ENCODE measurements around the gene ATG10.
"Not testable (repeated sequence)": the region's sequence is repeated elsewhere in the genome, so short reads cannot be mapped to it uniquely, and the experiment has no call there.

ATG10 gene

DNA sequence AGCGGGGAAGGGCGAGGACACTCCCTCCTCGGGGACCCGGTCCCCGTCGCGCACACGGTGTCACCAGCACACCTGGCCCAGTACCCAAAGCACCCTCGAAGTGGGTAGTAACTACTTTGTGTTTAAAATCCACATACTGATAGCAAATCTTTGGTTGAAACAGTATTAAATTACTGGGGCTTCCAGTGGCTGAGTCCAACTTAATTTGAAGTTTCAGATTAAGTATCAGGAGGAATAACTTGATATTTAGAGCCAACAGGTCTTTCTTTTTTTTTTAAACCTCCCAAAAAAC, 615 bp downstream of the ATG10 start:
- peak overlapping the region; percentile 94 for H3K4me2 ChIP-seq (ENCODE audit: low read length)

DNA sequence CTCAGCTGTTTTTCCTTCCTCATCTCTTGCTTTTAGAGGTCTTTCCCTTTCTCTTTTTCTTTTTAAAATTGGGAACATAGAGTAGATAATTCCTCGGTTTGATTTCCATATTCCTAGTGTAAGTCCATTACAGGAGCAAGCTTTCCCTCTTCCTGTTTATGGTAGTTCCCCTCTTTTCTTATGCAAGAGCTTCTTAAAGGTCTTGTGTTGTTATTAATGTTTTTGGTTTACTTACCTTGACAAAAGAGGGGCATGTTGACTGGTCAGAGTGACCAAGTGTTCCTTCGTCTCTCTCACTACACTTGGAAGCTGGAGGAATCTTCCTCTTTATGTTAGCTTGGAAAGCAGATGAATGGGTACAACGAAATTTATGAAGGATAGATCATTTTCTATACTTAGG, 8.3 kb downstream of the ATG10 start:
- no peak for TF ChIP-seq EZH2 (IDR thresholded peaks at IDR 0.05; ENCODE audit: borderline replicate concordance, low read length)
- TF ChIP-seq, protein P1, sequence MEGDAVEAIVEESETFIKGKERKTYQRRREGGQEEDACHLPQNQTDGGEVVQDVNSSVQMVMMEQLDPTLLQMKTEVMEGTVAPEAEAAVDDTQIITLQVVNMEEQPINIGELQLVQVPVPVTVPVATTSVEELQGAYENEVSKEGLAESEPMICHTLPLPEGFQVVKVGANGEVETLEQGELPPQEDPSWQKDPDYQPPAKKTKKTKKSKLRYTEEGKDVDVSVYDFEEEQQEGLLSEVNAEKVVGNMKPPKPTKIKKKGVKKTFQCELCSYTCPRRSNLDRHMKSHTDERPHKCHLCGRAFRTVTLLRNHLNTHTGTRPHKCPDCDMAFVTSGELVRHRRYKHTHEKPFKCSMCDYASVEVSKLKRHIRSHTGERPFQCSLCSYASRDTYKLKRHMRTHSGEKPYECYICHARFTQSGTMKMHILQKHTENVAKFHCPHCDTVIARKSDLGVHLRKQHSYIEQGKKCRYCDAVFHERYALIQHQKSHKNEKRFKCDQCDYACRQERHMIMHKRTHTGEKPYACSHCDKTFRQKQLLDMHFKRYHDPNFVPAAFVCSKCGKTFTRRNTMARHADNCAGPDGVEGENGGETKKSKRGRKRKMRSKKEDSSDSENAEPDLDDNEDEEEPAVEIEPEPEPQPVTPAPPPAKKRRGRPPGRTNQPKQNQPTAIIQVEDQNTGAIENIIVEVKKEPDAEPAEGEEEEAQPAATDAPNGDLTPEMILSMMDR (IDR thresholded peaks at IDR 0.05; ENCODE audit: low read length), result no peak
- H3K4me3 ChIP-seq (ENCODE audit: low read depth, low read length, poor library complexity, severe bottlenecking), result no peak overlapping the region

More for the DNA sequence above, 615 bp downstream of the ATG10 start:
- Histone ChIP-seq H3F3A (ENCODE audit: insufficient read depth, low read length) (no peaks in the 10 kb centered on the region), H3K9ac (ENCODE audit: low read length) (peak overlapping the region; percentile 89), H3K27ac (ENCODE audit: low read depth, low read length, poor library complexity, severe bottlenecking) (peak overlapping the region; percentile 64), H3K27me3 (ENCODE audit: insufficient read depth, low read length) (no peaks in the 10 kb centered on the region), H3K9me3 (ENCODE audit: low read length) (no peaks in the 10 kb centered on the region), H3K4me3 (ENCODE audit: low read depth, low read length, poor library complexity, severe bottlenecking) (peak overlapping the region; percentile 83), H4K20me1 (ENCODE audit: insufficient read depth, low read length) (no peaks in the 10 kb centered on the region), H3K36me3 (ENCODE audit: insufficient read depth, low read length) (no peaks in the 10 kb centered on the region), H3K79me2 (ENCODE audit: insufficient read depth, low read length) (no peaks in the 10 kb centered on the region), H3K9me2 (ENCODE audit: low read depth, low read length) (no peaks in the 10 kb centered on the region), H2AFZ (ENCODE audit: low read length) (peak overlapping the region; percentile 14), H3K4me1 (ENCODE audit: insufficient read depth, low read length, severe bottlenecking) (peaks cover 24% of the 10 kb centered on the region)
- no peak for TF ChIP-seq EZH2 (IDR thresholded peaks at IDR 0.05; ENCODE audit: borderline replicate concordance, low read length)
- TF ChIP-seq, protein P1 (IDR thresholded peaks at IDR 0.05; ENCODE audit: low read length), result no peak

DNA sequence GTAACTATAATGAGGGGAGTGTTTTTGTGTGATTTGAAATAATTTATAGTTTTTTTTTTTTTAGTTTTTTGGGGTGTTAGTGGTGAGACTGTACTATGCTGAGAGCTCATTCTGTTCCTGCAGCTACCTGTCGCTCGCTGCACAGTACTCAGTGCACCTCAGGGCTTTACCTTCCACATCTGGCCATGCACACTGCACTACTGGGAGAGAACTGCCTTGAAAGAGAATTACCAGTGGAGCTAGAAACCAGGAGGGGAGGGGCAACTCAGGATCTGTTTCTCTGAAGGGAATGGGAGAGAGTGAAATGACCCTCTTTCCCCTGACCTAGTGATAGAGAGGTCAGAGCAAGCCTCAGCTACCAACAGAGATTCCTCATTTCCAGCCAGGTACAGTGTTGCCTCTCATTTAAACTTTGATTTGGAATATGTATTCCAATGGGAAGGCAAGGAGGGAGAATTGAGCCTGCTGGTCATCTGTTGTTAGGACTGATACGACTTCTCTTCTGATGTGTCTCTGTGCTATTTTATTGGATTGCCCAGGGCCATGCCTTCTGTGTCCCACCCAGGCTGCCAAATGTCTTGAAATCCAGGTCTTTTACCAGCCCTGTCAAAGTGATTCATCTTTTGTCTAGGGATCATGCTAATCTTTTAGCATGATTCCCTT, 8.9 kb downstream of the ATG10 start:
- Histone ChIP-seq H3K79me2 (ENCODE audit: insufficient read depth, low read length) (no peaks in the 10 kb centered on the region), H3K4me2 (ENCODE audit: low read length) (no peak overlapping the region), H3K4me3 (ENCODE audit: low read depth, low read length, poor library complexity, severe bottlenecking) (no peak overlapping the region), H3K27ac (ENCODE audit: low read depth, low read length, poor library complexity, severe bottlenecking) (no peak overlapping the region), H3K9me3 (ENCODE audit: low read length) (0 out of 2 replicates have a peak, but pooled peaks cover 2% of the 10 kb centered on the region), H2AFZ (ENCODE audit: low read length) (no peak overlapping the region), H3K27me3 (ENCODE audit: insufficient read depth, low read length) (no peaks in the 10 kb centered on the region), H3K4me1 (ENCODE audit: insufficient read depth, low read length, severe bottlenecking) (no peaks in the 10 kb centered on the region), H3K9me2 (ENCODE audit: low read depth, low read length) (no peaks in the 10 kb centered on the region; the same call in 1 of the 2 replicates), H3K9ac (ENCODE audit: low read length) (no peak overlapping the region), H3F3A (ENCODE audit: insufficient read depth, low read length) (no peaks in the 10 kb centered on the region), H3K36me3 (ENCODE audit: insufficient read depth, low read length) (0 out of 2 replicates have a peak, but pooled peaks cover 2% of the 10 kb centered on the region), H4K20me1 (ENCODE audit: insufficient read depth, low read length) (no peaks in the 10 kb centered on the region)
- TF ChIP-seq, protein P1 (IDR thresholded peaks at IDR 0.05; ENCODE audit: low read length), result no peak
- TF ChIP-seq EZH2 (IDR thresholded peaks at IDR 0.05; ENCODE audit: borderline replicate concordance, low read length), result no peak

More for the DNA sequence above, 8.3 kb downstream of the ATG10 start:
- Histone ChIP-seq H3K9me3 (ENCODE audit: low read length) (0 out of 2 replicates have a peak, but pooled peaks cover 2% of the 10 kb centered on the region), H3K27me3 (ENCODE audit: insufficient read depth, low read length) (no peaks in the 10 kb centered on the region), H2AFZ (ENCODE audit: low read length) (no peak overlapping the region), H3K79me2 (ENCODE audit: insufficient read depth, low read length) (no peaks in the 10 kb centered on the region), H3K36me3 (ENCODE audit: insufficient read depth, low read length) (0 out of 2 replicates have a peak, but pooled peaks cover 2% of the 10 kb centered on the region), H3K4me1 (ENCODE audit: insufficient read depth, low read length, severe bottlenecking) (no peaks in the 10 kb centered on the region), H3K9me2 (ENCODE audit: low read depth, low read length) (no peaks in the 10 kb centered on the region; the same call in 1 of the 2 replicates), H3K4me2 (ENCODE audit: low read length) (no peak overlapping the region), H3F3A (ENCODE audit: insufficient read depth, low read length) (no peaks in the 10 kb centered on the region), H4K20me1 (ENCODE audit: insufficient read depth, low read length) (no peaks in the 10 kb centered on the region), H3K9ac (ENCODE audit: low read length) (no peak overlapping the region), H3K27ac (ENCODE audit: low read depth, low read length, poor library complexity, severe bottlenecking) (no peak overlapping the region)

DNA sequence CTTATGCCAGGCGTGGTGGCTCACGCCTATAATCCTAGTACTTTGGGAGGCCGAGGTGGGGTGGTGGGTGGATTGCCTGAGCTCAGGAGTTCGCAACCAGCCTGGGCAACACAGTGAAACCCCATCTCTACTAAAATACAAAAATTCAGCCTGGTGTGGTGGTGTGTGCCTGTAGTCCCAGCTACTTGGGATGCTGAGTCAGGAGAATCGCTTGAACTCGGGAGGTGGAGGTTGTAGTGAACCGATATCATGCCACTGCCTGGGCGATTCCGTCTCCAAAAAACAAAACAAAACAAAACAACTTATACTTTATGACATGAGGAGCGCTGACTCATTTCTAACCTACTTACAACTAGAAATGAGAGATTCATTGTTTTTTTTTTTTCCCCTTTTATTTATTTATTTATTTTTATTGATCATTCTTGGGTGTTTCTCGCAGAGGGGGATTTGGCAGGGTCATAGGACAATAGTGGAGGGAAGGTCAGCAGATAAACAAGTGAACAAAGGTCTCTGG, 10.4 kb downstream of the ATG10 start:
- not testable (repeated sequence) for H4K20me1 ChIP-seq (ENCODE audit: insufficient read depth, low read length); H3K4me1 ChIP-seq (ENCODE audit: insufficient read depth, low read length, severe bottlenecking); H3K4me3 ChIP-seq (ENCODE audit: low read depth, low read length, poor library complexity, severe bottlenecking); H3K9me2 ChIP-seq (ENCODE audit: low read depth, low read length); H3K27me3 ChIP-seq (ENCODE audit: insufficient read depth, low read length); H3K79me2 ChIP-seq (ENCODE audit: insufficient read depth, low read length); H3K9ac ChIP-seq (ENCODE audit: low read length); H3K27ac ChIP-seq (ENCODE audit: low read depth, low read length, poor library complexity, severe bottlenecking); H3K36me3 ChIP-seq (ENCODE audit: insufficient read depth, low read length); H3F3A ChIP-seq (ENCODE audit: insufficient read depth, low read length); H3K4me2 ChIP-seq (ENCODE audit: low read length); H3K9me3 ChIP-seq (ENCODE audit: low read length); H2AFZ ChIP-seq (ENCODE audit: low read length)

DNA sequence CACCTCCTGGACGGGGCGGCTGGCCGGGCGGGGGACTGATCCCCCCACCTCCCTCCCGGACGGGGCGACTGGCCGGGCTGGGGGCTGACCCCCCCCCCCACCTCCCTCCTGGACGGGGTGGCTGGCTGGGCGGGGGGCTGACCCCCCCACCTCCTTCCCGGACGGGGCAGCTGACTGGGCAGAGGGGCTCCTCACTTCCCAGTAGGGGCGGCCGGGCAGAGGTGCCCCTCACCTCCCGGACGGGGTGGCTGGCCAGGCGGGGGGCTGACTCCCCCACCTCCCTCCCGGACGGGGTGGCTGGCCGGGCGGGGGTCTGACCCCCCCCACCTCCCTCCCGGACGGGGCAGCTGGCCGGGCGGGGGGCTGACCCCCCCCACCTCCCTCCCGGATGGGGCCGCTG, 11.3 kb downstream of the ATG10 start:
- not testable (repeated sequence) for H3K4me2 ChIP-seq (ENCODE audit: low read length); H3K4me3 ChIP-seq (ENCODE audit: low read depth, low read length, poor library complexity, severe bottlenecking); H3K27me3 ChIP-seq (ENCODE audit: insufficient read depth, low read length); H3K4me1 ChIP-seq (ENCODE audit: insufficient read depth, low read length, severe bottlenecking); H3F3A ChIP-seq (ENCODE audit: insufficient read depth, low read length); H3K9me3 ChIP-seq (ENCODE audit: low read length); H4K20me1 ChIP-seq (ENCODE audit: insufficient read depth, low read length); H3K9ac ChIP-seq (ENCODE audit: low read length); H2AFZ ChIP-seq (ENCODE audit: low read length); H3K36me3 ChIP-seq (ENCODE audit: insufficient read depth, low read length); H3K9me2 ChIP-seq (ENCODE audit: low read depth, low read length); H3K27ac ChIP-seq (ENCODE audit: low read depth, low read length, poor library complexity, severe bottlenecking); H3K79me2 ChIP-seq (ENCODE audit: insufficient read depth, low read length)

Data from OCI-LY1 (cell line).